Mucosa of gallbladder (tissue), 1 donor: ENCODE measurements around the gene RFXAP. TPM values are rescaled to one million over a fixed set of nuclear protein-coding genes. Genes with fewer than 3 reads are reported as not detected.

Source experiments
- DNase-seq: peaks from one replicate; pipeline ENCODE4 v3.0.0-alpha.2; 2020; ENCODE audit warnings: low spot score
- total RNA-seq: library from RNA; stranded (reverse); gene quantifications from one replicate; pipeline ENCODE4 v1.2.1, GENCODE V29; 2021
- donor health status: DM: no; HTN: no; CAD: no.

RFXAP gene
- total RNA-seq, 1 donor from 2014 or later, result 4.4 TPM

DNA sequence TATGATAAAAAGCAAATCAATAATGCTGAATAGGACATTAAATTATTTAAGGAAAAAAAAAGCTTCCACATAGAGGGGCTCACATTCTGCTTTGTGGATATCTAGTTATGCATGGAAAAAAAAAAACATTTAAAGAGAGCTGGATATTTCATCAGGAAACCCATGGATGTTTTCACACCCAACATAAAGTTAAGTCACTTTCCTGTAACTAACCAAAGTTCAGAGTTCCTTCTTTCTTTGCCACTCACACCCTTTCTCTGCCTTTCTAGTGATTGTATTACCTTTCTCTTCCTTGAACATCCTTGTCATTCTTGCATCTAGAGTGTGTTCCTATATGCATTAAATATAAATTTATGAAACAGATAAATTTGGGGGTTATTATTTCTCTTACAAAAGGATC lies 47.2 kb downstream of the RFXAP start:
- DNase-seq, result no peak

DNA sequence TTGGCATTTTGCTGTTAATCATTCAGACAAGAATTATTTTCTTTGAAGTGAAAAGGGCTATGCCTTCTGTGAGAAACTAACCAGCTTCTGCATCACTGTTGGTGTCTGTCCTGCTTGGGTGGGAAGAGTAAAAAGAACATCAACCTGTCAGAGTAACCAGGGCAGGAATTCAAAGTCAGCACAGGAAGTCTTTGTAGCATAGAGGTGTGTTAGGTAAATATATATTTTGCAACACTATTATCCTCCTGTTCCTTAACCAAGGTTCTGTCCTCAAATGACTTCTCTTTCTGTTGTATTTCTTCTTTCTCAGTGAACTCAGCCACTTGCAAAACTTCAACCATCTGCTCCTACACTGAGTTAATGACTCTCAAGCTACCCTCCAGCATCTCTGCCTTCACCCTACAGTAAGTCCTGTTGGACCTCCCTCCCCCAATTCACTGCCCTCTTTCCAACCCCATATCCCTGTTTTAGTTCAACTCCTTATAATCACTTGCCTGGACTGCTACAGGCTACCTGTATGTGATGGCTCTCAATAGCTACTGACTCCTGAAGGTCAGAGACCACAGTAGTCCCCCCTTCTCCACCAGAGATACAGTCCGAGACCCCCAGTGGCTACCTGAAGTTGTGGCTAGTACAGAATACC lies 51.1 kb downstream of the RFXAP start:
- DNase-seq, result no peak

DNA sequence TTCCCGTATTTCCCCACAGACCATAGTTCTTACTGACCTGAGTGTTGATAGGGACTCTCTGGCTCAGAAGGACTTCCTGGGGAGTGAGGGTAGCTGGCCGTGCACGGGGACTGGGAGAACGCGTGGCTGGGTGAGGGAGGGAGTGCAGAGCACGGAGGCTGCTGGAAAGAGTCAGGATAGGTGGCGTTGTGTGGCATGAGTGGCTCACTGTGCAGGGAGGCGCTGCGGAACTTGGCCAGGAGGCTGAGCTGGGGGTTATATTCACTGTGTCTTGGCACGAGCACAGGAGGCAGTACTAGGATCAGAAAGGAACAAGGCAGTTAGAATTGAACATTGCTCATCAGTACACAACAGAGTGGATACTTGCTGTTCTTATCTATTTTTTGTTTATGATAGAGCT lies 53.6 kb downstream of the RFXAP start:
- DNase-seq, result no peak

DNA sequence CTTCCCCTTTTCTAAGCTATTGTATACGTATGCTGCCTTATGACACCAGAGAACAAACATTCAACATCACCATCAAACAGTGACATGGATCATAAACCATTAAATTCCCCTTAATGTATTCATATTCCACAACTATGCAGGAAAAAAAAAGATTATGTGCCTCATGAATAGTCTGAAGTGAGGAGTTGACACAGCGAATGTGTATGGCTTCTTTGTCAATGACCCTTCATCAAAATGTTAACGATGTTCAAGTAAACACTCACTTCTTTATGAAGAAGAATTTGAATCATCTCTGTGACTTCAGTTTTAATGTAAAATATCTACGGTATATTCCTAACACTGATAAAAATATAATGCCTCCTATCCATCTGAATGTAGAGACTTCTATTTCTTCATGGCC lies 56.4 kb downstream of the RFXAP start:
- DNase-seq, result no peak

DNA sequence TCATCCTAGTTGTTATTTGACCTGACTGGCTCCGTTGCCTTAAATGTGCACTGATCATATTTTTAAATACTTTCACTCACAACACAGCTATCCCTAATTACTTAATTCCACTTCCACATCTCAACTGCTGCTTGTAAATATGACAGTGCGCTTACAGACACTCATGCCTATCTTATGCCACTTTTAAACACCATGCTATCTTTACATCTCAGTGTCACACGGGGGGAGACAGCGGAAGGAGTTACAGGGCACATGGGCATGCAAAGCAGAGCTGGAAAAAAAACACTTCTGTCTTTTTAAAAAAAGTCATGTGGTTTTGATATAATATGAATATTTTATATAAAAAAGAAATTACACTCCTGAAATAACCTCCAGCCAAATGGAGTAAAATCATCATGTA lies 56.9 kb downstream of the RFXAP start:
- no peak for DNase-seq

Other genes starting within 250 kb of the RFXAP start
- not detected for gene SERTM1, start 145.2 kb upstream of the RFXAP start, total RNA-seq
- 39.7 TPM for gene SMAD9, start 101.0 kb downstream of the RFXAP start, total RNA-seq
- gene ALG5, start 180.1 kb downstream of the RFXAP start, total RNA-seq, result 39.4 TPM
- 25.0 TPM for gene EXOSC8, start 181.6 kb downstream of the RFXAP start, total RNA-seq
- gene SUPT20H, start 240.5 kb downstream of the RFXAP start, total RNA-seq, result 47.4 TPM